ENCODE data around the gene ZYG11B.

ZYG11B gene

DNA sequence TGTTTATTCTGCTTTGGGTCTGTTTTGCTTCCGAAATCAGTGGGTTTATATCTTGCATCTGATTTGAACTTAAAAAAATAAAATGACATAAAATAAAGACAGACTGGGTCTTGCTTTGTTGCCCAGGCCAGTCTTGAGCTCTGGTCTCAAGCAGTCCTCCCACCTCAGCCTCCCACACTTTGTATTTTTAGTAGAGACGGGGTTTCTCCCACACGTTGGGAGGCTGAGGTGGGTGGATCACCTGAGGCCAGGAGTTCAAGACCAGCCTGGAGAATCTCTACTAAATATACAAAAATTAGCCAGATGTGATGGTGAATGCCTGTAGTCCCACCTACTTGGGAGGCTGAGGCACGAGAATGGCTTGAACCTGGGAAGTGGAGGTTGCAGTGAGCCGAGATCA, 122.2 kb downstream of the ZYG11B start:
- TF ChIP-seq CTCF (IDR thresholded peaks at IDR 0.05; ENCODE audit: low read depth, low read length), result no peak
- H3K4me1 ChIP-seq, result no peaks in the 10 kb centered on the region
- H3K36me3 ChIP-seq, result no peaks in the 10 kb centered on the region
- DNase-seq, result no peak
- H3K9me3 ChIP-seq, result no peaks in the 10 kb centered on the region
- H3K27me3 ChIP-seq, result no peaks in the 10 kb centered on the region; the same call in 1 of the 2 replicates
- no peak overlapping the region for H3K4me3 ChIP-seq (ENCODE audit: low read depth, low read length)

GRCh38 chr1:52850951-52851350, 124.7 kb downstream of the ZYG11B start:
- Histone ChIP-seq H3K36me3 (no peaks in the 10 kb centered on the region), H3K27me3 (no peaks in the 10 kb centered on the region), H3K9me3 (no peaks in the 10 kb centered on the region), H3K4me1 (no peaks in the 10 kb centered on the region), H3K4me3 (ENCODE audit: low read depth, low read length) (no peak overlapping the region)
- TF ChIP-seq CTCF (IDR thresholded peaks at IDR 0.05; ENCODE audit: low read depth, low read length), result no peak
- DNase-seq, result no peak

- Histone ChIP-seq H3K27me3 (no peaks in the 10 kb centered on the region), H3K36me3 (no peaks in the 10 kb centered on the region), H3K4me1 (no peaks in the 10 kb centered on the region), H3K4me3 (ENCODE audit: low read depth, low read length) (no peak overlapping the region), H3K9me3 (no peaks in the 10 kb centered on the region)
- no peak for TF ChIP-seq CTCF (IDR thresholded peaks at IDR 0.05; ENCODE audit: low read depth, low read length)
- no peak for DNase-seq
These were observed 126.6 kb downstream of the ZYG11B start for GRCh38 chr1:52852854-52853253.

GRCh38 chr1:52855584-52855983, 129.3 kb downstream of the ZYG11B start:
- Histone ChIP-seq H3K4me1 (no peaks in the 10 kb centered on the region), H3K27me3 (no peaks in the 10 kb centered on the region), H3K9me3 (no peaks in the 10 kb centered on the region), H3K4me3 (ENCODE audit: low read depth, low read length) (no peak overlapping the region), H3K36me3 (no peaks in the 10 kb centered on the region)
- TF ChIP-seq CTCF (IDR thresholded peaks at IDR 0.05; ENCODE audit: low read depth, low read length), result no peak
- DNase-seq, result no peak

DNA sequence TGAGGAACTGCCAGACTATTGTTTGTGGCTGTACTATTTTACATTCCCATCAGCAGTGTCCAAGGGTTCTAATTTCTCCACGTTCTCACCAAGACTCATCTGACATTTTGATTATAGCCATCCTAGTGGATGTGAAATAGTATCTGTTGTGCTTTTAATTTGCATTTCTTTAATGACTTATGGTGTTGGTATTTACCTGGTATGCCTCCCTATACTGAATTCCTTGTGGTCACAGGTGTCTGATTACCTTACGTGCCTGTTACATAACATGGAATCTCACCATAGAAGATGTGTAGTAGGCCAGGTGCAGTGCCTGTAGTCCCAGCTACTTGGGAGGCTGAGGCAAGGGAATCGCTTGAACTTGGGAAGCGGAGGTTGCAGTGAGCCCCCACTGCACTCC, 129.8 kb downstream of the ZYG11B start:
- Histone ChIP-seq H3K9me3 (no peaks in the 10 kb centered on the region), H3K27me3 (no peaks in the 10 kb centered on the region), H3K4me1 (no peaks in the 10 kb centered on the region), H3K4me3 (ENCODE audit: low read depth, low read length) (no peak overlapping the region), H3K36me3 (no peaks in the 10 kb centered on the region)
- no peak for DNase-seq
- no peak for TF ChIP-seq CTCF (IDR thresholded peaks at IDR 0.05; ENCODE audit: low read depth, low read length)

DNA sequence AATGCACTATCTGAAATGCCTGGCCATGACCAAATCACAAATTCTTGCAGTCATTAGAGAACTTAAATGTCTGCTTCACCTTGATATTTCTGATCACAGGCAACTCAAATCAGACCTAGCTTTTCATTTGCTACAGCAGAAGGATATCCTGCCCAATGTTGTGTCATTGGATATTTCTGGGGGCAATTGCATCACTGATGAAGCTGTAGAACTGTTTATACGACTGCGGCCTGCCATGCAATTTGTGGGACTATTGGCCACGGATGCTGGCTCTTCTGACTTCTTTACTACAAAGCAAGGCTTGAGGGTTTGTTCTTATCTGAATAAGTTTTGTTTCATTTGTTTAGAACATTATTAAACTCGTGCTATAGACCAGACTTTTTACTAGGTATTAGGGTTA, 131.2 kb downstream of the ZYG11B start:
- no peak for DNase-seq
- no peaks in the 10 kb centered on the region for H3K9me3 ChIP-seq
- TF ChIP-seq CTCF (IDR thresholded peaks at IDR 0.05; ENCODE audit: low read depth, low read length), result no peak
- H3K4me1 ChIP-seq, result no peaks in the 10 kb centered on the region
- H3K36me3 ChIP-seq, result no peaks in the 10 kb centered on the region
- H3K4me3 ChIP-seq (ENCODE audit: low read depth, low read length), result no peak overlapping the region
- no peaks in the 10 kb centered on the region for H3K27me3 ChIP-seq

All from BE2C (cell line).